Activated CD8-positive, alpha-beta T cell treated with anti-CD3 and anti-CD28 coated beads for 36 hours (primary cell): ENCODE data around the gene KIAA2012. TPM values are rescaled to one million over a fixed set of nuclear protein-coding genes. Genes with fewer than 3 reads are reported as not detected.
"Not testable (repeated sequence)": the region's sequence is repeated elsewhere in the genome, so short reads cannot be mapped to it uniquely, and the experiment has no call there.

Experiments
- ATAC-seq: fragments of 200-7000 bp; cut with Tn5 transposase; one replicate; pipeline ENCODE4 v1.10.0; 2021; ENCODE audit warnings: mild to moderate bottlenecking, moderate library complexity
- CTCF ChIA-PET: fragments of 350-600 bp; sonication (Branson Sonifier 250); formaldehyde crosslinking; loops from one replicate; lab custom pipeline; 2021; ENCODE audit warnings: antibody characterized with exemption; lab: Charles Lee
- POLR2A ChIA-PET: fragments of 350-600 bp; sonication (Branson Sonifier 250); formaldehyde crosslinking; loops from one replicate; lab custom pipeline; 2021; ENCODE audit warnings: antibody characterized with exemption; lab: Charles Lee
- DNase-seq: peaks from one replicate; pipeline ENCODE4 v3.0.0-alpha.2; 2020
- H3K27ac Mint-ChIP-seq: one replicate; pipeline ENCODE4 v1.8.0; 2021; ENCODE audit warnings: mild to moderate bottlenecking, mixed read lengths
- H3K27me3 Mint-ChIP-seq: one replicate; pipeline ENCODE4 v1.8.0; 2021; ENCODE audit warnings: mixed read lengths
- H3K36me3 Mint-ChIP-seq: one replicate; pipeline ENCODE4 v1.8.0; 2021; ENCODE audit warnings: low read depth, mixed read lengths
- H3K4me1 Mint-ChIP-seq: one replicate; pipeline ENCODE4 v1.8.0; 2021; ENCODE audit warnings: low read depth, mixed read lengths
- H3K4me3 Mint-ChIP-seq: one replicate; pipeline ENCODE4 v1.8.0; 2021; ENCODE audit warnings: mild to moderate bottlenecking, moderate library complexity, mixed read lengths
- H3K9me3 Mint-ChIP-seq: one replicate; pipeline ENCODE4 v1.8.0; 2021; ENCODE audit warnings: mixed read lengths
- intact Hi-C: fragments of 100-400 bp; cut with micrococcal nuclease; formaldehyde crosslinking; loops from one replicate; pipeline ENCODE4 v1.10.0; 2022
- total RNA-seq, 2 experiments: library from RNA; stranded (reverse); gene quantifications; one replicate each; pipeline ENCODE4 v1.2.3, GENCODE V29; 2021
- TF ChIP-seq, protein P1 (sequence below): fragments of 200-600 bp; IDR thresholded peaks from one replicate; pipeline ENCODE4 v1.8.0; 2022; ENCODE audit warnings: antibody characterized with exemption, mild to moderate bottlenecking

The KIAA2012 gene
- total RNA-seq, 2 experiments from 2014 or later, result not detected

DNA sequence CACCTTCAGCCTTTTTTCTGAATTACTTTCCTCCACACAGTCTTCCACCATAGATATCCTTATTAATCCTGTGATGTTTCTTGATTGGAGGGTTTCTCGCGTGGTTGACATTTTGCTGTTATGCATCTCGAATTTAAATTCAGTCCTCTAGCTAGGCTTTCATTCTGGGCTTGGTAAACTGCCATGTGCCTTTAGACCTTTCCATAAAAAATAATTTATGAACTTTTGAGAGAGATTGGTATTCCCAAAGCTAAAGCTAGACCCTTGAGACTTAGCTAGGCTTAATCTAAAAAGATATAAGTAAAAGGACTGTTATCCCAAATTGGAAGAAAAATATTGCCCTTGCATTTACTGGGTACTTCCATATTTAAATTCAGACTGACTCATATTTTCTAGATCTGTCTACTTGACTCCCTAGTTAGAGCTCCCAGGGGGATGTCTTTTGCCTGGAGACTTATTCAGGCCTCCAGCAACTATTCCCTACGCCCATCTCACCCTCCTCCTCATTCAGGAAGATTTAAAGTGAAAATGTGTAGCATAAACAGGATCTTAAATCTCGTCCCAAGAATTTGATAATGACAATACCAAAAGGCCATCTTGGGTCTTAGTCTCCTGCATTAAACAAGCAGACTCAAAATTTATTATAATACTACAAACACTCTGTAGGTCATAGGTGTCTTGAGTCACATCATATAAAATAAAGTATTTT, 60.3 kb downstream of the KIAA2012 start:
- POLR2A ChIA-PET, result no interaction called here
- no peak for ATAC-seq
- H3K4me3 Mint-ChIP-seq, result no peak overlapping the region
- no peaks in the 10 kb centered on the region for H3K9me3 Mint-ChIP-seq
- TF ChIP-seq, protein P1, sequence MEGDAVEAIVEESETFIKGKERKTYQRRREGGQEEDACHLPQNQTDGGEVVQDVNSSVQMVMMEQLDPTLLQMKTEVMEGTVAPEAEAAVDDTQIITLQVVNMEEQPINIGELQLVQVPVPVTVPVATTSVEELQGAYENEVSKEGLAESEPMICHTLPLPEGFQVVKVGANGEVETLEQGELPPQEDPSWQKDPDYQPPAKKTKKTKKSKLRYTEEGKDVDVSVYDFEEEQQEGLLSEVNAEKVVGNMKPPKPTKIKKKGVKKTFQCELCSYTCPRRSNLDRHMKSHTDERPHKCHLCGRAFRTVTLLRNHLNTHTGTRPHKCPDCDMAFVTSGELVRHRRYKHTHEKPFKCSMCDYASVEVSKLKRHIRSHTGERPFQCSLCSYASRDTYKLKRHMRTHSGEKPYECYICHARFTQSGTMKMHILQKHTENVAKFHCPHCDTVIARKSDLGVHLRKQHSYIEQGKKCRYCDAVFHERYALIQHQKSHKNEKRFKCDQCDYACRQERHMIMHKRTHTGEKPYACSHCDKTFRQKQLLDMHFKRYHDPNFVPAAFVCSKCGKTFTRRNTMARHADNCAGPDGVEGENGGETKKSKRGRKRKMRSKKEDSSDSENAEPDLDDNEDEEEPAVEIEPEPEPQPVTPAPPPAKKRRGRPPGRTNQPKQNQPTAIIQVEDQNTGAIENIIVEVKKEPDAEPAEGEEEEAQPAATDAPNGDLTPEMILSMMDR, result no peak
- no peak overlapping the region for H3K27ac Mint-ChIP-seq
- no peaks in the 10 kb centered on the region for H3K36me3 Mint-ChIP-seq
- intact Hi-C loops, result no loop called here
- CTCF ChIA-PET, result no interaction called here
- no peak for DNase-seq
- H3K27me3 Mint-ChIP-seq, result no peaks in the 10 kb centered on the region
- no peaks in the 10 kb centered on the region for H3K4me1 Mint-ChIP-seq

DNA sequence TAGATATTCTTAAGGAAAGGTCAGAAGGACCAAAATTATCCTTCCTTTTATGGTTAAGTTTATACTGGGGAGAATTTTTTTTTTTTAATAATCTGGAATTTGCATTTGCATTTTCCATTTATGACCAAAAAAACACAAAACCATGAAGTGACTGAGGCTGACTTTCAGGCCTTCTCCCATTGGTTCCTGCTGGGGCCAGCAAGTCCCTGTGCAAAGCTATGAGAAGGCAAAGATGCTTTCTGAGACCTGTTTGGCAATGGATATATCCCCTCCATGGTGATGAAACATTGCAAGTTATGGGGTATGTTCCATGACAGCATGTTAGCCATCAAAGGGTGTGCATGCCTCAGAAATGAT, 60.8 kb downstream of the KIAA2012 start:
- TF ChIP-seq, protein P1, result no peak
- Mint-ChIP-seq H3K36me3 (no peaks in the 10 kb centered on the region), H3K4me1 (no peaks in the 10 kb centered on the region), H3K9me3 (no peaks in the 10 kb centered on the region), H3K27ac (no peak overlapping the region), H3K4me3 (no peak overlapping the region), H3K27me3 (no peaks in the 10 kb centered on the region)
- ChIA-PET POLR2A (no interaction called here), CTCF (interaction anchor here (0.9 to 1.2 kb wide), 2 partner anchors 10 to 45 kb away, joined by 3 read pairs; no protein-coding TSS in a partner anchor)
- intact Hi-C loops, result no loop called here
- ATAC-seq (no peak), DNase-seq (no peak)

DNA sequence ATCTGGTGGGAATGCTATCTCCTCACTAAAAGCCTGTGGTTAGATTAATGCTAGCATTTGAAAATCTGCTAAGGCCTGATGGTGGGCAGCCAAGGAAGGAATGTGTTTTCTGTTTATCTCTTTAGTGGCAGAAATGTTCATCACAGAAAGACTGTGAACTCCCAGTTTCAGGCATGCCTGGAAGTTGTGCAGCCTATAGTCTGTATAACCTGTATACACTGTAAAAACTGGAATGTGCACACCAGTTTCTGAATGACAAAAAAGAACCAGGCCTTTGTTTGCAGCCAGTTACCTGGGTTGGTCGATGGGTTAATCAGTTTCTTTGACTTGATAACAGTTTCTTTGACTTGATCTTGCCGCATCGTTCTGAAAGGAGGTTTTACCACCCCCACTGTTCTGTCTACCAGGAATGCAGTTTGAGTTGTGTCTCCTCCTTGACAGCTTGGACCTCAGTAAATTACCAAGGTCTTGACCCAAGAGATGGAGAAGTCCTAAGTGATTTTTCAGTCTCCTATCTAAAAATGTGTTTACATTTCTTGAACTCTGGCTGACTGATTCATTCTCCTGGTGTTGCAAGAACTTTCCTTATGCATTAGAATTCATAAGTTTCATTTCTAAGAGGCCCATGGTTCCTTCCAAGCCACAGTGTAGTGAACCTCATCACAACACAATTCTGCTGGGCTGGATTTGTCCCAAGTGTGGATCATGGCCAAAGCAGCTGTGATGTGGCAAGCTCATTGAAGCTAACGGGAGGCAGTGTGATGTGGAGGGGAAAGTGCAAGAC, 62.2 kb downstream of the KIAA2012 start:
- Mint-ChIP-seq H3K27ac (no peak overlapping the region), H3K4me1 (no peaks in the 10 kb centered on the region), H3K9me3 (no peaks in the 10 kb centered on the region), H3K4me3 (no peak overlapping the region), H3K36me3 (no peaks in the 10 kb centered on the region), H3K27me3 (no peaks in the 10 kb centered on the region)
- TF ChIP-seq, protein P1, result no peak
- ATAC-seq, result no peak
- no peak for DNase-seq
- intact Hi-C loops, result no loop called here
- POLR2A ChIA-PET, result interaction anchor here (0.6 kb wide), 1 partner anchor 613 kb away, joined by 3 read pairs; no protein-coding TSS in a partner anchor
- CTCF ChIA-PET, result interaction anchor here (0.9 to 1.2 kb wide), 2 partner anchors 9 to 43 kb away, joined by 3 read pairs; no protein-coding TSS in a partner anchor

DNA sequence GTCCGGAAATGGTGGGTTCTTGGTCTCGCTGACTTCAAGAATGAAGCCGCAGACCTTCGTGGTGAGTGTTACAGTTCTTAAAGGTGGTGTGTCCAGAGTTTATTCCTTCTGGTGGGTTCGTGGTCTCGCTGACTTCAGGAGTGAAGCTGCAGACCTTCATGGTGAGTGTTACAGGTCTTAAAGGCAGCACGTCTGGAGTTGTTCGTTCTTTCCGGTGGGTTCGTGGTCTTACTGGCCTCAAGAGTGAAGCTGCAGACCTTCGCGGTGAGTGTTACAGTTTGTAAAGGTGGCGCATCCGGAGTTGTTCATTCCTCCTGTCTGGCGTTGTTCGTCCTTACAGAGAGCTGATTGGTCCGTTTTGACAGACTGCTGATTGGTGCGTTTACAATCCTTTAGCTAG, 63.0 kb downstream of the KIAA2012 start:
- POLR2A ChIA-PET, result interaction anchor here (0.6 kb wide), 1 partner anchor 614 kb away, joined by 3 read pairs; no protein-coding TSS in a partner anchor
- H3K4me1 Mint-ChIP-seq, H3K9me3 Mint-ChIP-seq, H3K27ac Mint-ChIP-seq, intact Hi-C loops, DNase-seq, H3K36me3 Mint-ChIP-seq, H3K4me3 Mint-ChIP-seq, H3K27me3 Mint-ChIP-seq, ATAC-seq, CTCF ChIA-PET: not testable (repeated sequence)

DNA sequence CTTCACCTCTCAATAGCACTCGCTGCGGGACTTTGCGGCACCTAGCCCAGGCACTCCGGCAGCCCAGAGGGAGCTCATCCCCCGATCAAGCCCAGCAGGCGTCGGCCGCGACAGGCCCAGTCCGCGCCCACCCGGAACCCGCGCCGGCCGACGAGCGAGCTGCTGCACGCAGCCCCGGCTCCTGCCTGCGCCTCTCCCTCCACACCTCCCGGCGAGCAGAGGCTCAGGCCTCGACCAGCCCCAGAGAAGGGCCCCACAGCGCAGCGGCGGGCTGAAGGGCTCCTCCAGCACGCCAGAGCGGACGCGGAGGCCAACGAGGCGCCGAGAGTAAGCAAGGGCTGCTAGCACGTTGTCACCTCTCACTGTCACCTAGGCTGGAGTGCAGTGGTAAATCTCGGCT, 63.5 kb downstream of the KIAA2012 start:
- intact Hi-C loops, result no loop called here
- TF ChIP-seq, protein P1, result no peak
- Mint-ChIP-seq H3K27me3 (no peaks in the 10 kb centered on the region), H3K4me3 (no peak overlapping the region), H3K36me3 (no peaks in the 10 kb centered on the region), H3K27ac (no peak overlapping the region), H3K9me3 (no peaks in the 10 kb centered on the region), H3K4me1 (no peaks in the 10 kb centered on the region)
- CTCF ChIA-PET, result no interaction called here
- ATAC-seq (no peak), DNase-seq (no peak)
- POLR2A ChIA-PET, result no interaction called here
